ENCODE results near the gene VIT.

VIT gene

DNA sequence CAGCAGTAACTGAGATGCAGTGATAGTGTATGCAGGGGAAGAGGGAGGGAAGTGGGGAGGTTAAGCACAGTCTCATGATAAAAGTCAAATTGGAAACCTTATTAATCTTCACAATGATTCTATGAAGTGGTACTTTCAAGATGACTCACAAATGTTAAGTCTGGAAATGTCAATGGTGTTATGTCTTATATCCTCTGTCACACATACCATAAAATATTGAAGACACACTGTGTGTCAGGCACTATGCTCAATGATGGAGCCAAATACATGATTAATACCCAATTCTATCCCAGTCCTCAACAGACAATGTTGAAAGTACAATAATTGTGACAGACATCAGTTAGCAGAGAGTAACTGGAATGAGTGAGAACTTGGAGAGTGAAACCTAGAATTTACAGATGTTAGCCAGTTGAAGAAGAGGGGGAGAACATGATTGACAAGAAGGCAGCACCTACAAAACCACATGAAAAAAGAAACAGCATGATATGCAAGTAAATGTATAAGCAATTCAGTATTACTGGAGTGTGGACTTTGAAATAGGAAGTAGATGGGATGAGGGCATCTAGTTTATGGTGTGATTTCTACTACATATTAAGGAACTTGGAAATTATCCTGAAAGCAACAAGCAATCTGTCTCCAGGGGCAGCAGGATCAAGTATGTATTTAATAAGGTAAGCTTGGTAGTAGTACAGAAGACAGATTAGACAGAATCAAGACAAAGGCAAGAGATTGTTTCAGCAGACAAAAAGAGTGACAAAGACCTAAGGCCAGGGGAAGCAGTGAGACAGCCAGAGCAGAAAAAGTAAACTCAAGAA, 162.3 kb downstream of the VIT start:
- TF ChIP-seq, protein P1, sequence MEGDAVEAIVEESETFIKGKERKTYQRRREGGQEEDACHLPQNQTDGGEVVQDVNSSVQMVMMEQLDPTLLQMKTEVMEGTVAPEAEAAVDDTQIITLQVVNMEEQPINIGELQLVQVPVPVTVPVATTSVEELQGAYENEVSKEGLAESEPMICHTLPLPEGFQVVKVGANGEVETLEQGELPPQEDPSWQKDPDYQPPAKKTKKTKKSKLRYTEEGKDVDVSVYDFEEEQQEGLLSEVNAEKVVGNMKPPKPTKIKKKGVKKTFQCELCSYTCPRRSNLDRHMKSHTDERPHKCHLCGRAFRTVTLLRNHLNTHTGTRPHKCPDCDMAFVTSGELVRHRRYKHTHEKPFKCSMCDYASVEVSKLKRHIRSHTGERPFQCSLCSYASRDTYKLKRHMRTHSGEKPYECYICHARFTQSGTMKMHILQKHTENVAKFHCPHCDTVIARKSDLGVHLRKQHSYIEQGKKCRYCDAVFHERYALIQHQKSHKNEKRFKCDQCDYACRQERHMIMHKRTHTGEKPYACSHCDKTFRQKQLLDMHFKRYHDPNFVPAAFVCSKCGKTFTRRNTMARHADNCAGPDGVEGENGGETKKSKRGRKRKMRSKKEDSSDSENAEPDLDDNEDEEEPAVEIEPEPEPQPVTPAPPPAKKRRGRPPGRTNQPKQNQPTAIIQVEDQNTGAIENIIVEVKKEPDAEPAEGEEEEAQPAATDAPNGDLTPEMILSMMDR (IDR thresholded peaks at IDR 0.05; ENCODE audit: low read depth, low read length) = no peak
- H3K4me3 ChIP-seq (ENCODE audit: low read depth, low read length) = no peak overlapping the region

DNA sequence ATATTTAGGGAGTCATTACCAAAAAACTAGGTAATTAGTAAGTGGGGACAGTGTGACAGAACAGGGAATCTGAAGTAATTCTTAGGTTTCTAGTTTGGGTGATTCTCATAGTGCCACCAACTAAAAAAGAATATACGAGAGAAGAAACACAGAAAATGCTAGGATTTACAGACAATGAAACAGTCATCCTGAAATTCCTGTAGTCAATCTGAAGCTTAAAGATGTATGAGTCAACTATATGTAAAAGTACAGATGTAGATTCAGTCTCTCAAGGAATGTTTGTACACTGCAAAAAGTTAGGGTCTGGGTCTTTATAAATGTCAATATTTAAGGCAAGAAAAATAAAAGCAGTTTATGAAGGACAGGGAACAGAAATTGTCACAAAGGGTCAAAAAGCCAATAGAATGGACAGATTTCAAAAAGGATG, 162.9 kb downstream of the VIT start:
- H3K4me3 ChIP-seq (ENCODE audit: low read depth, low read length) = no peak overlapping the region
- TF ChIP-seq, protein P1 (IDR thresholded peaks at IDR 0.05; ENCODE audit: low read depth, low read length) = no peak

DNA sequence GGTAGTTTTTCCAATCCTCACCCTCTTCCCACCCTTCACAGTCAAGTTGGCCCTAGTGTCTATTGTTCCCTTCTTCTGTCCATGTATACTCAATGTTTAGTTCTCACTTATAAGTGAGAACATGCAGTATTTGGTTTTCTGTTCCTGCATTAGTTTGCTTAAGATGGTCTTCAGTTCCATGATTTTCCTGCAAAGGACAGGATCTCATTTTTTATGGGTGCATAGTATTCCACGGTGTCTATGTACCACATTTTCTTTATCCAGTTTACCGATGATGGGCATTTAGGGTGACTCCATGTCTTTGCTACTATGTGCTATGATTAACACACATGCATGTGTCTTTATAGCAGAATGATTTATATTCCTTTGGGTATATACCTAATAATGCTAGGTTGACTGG, 165.4 kb downstream of the VIT start:
- TF ChIP-seq, protein P1 (IDR thresholded peaks at IDR 0.05; ENCODE audit: low read depth, low read length) = no peak
- no peak overlapping the region for H3K4me3 ChIP-seq (ENCODE audit: low read depth, low read length)
